Body of pancreas (tissue), 4 donors: ENCODE data around the gene ZNF655. TPM values are rescaled to one million over a fixed set of nuclear protein-coding genes. Genes with fewer than 3 reads are reported as not detected.
"Not testable (repeated sequence)": the region's sequence is repeated elsewhere in the genome, so short reads cannot be mapped to it uniquely, and the experiment has no call there.

ENCODE experiments used
- ATAC-seq: fragments of 150-250 bp; one replicate; pipeline ENCODE4 v1.9.1; 2016
- DNase-seq, 4 donors: peaks; one replicate each; pipeline ENCODE4 v3.0.0-alpha.2; 2019
- H3K27ac ChIP-seq, 4 donors: fragments of 200-600 bp; sonication (generic); 1 replicate in 3 of 4; 2 replicates in 1 of 4; pipeline versions ENCODE4 v1.5.1 to v1.6.1; 2016 to 2019; ENCODE audit warnings: mild to moderate bottlenecking in 1 of 4, mixed read lengths in 1 of 4, moderate library complexity in 1 of 4
- H3K27me3 ChIP-seq, 2 donors: fragments of 200-600 bp; sonication (generic); one replicate each; pipeline ENCODE4 v1.6.0; 2016; ENCODE audit warnings: mild to moderate bottlenecking in 1 of 2
- H3K36me3 ChIP-seq, 2 donors: fragments of 200-600 bp; sonication (generic); replicated peaks in 1 of 2; 2 replicates each; pipeline ENCODE4 v1.5.1; 2016; ENCODE audit warnings: low read depth in 2 of 2; ENCODE audit not compliant: insufficient read depth in 1 of 2
- H3K4me1 ChIP-seq: fragments of 200-600 bp; sonication (generic); one replicate; pipeline ENCODE4 v1.6.0; 2016
- H3K4me3 ChIP-seq, 2 donors: fragments of 200-600 bp; sonication (generic); 1 replicate in 1 of 2; 2 replicates in 1 of 2; pipeline ENCODE4 v1.5.1; 2016 to 2019
- H3K9me3 ChIP-seq, 3 donors: fragments of 200-600 bp; sonication (generic); 1 replicate in 2 of 3; 2 replicates in 1 of 3; pipeline ENCODE4 v1.5.1; 2016
- POLR2A ChIP-seq, 3 donors: fragments of 450-650 bp; IDR thresholded peaks; one replicate each; pipeline ENCODE4 v1.6.1; 2016; ENCODE audit warnings: antibody characterized with exemption in 3 of 3, mild to moderate bottlenecking in 2 of 3
- WGBS, 2 donors: methylation state at CpG; one replicate each; pipeline ENCODE4 v1.1.5; 2017; 5-methylcytosine and 5-hydroxymethylcytosine counted together
- intact Hi-C: fragments of 100-400 bp; cut with DNase I; formaldehyde crosslinking; loops from one replicate; pipeline ENCODE4 v1.15.1; 2023
- total RNA-seq, 2 donors: library from RNA; depleted of rRNA; stranded (reverse); fragments of >200 nt; gene quantifications; one replicate each; pipeline ENCODE4 v1.1.0, GENCODE V29; 2016
- TF ChIP-seq, protein P1 (sequence below), 7 experiments: fragments of 450-650 bp in 4 of 7; fragments of 200-600 bp in 3 of 7; sonication (generic) in 3 of 7; IDR thresholded peaks; one replicate each; pipeline ENCODE4 v1.5.1; 2016 to 2019; ENCODE audit warnings: antibody characterized with exemption in 7 of 7

The ZNF655 gene
- total RNA-seq, 2 donors from 2014 or later = 73.5 to 86.4 TPM

DNA sequence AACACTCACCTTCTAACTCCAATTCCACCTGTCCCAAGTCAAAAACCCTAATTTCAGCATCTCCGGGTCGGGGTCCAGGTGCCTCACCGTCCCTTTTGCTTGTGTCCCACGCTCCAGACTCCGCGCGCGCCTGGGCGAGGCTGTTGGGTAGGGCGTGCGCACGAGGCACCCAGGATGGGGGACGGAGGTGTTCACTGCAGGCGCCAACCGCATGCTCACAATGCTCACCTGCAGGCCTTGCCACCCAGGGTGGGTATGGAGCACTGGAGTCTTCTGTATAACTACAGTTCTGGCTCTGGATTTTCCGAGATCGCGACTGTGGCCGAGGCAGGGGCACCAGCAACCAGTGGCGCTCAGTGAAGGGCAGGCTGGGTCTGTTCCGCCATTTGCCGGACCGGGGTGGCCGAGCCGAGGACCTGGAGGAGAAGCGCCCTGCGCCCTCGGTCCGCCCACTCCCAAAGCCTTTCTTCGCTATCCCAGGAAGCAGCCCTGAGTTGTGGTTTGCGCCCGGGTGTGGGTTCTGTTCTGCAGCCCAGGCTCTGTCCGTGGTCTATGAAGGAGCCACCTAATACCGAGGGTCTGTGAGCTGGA lies 15.3 kb upstream of the ZNF655 start:
- Histone ChIP-seq H3K27ac (no peak overlapping the region), H3K4me3 (no peak overlapping the region), H3K36me3 (peaks cover 5 to 7% of the 10 kb centered on the region in 2 donors), H3K27me3 (no peaks in the 10 kb centered on the region), H3K9me3 (peaks cover 0 to 21% (median 0%) of the 10 kb centered on the region in 3 donors), H3K4me1 (no peaks in the 10 kb centered on the region)
- intact Hi-C loops = no loop called here
- 93 to 99% methylated on average over 18 to 33 of the region's 34 CpGs for WGBS, 2 donors
- TF ChIP-seq, protein P1, sequence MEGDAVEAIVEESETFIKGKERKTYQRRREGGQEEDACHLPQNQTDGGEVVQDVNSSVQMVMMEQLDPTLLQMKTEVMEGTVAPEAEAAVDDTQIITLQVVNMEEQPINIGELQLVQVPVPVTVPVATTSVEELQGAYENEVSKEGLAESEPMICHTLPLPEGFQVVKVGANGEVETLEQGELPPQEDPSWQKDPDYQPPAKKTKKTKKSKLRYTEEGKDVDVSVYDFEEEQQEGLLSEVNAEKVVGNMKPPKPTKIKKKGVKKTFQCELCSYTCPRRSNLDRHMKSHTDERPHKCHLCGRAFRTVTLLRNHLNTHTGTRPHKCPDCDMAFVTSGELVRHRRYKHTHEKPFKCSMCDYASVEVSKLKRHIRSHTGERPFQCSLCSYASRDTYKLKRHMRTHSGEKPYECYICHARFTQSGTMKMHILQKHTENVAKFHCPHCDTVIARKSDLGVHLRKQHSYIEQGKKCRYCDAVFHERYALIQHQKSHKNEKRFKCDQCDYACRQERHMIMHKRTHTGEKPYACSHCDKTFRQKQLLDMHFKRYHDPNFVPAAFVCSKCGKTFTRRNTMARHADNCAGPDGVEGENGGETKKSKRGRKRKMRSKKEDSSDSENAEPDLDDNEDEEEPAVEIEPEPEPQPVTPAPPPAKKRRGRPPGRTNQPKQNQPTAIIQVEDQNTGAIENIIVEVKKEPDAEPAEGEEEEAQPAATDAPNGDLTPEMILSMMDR (IDR thresholded peaks at IDR 0.05) = no peak
- no peak for TF ChIP-seq POLR2A (IDR thresholded peaks at IDR 0.05)
- DNase-seq (no peak), ATAC-seq (no peak)

DNA sequence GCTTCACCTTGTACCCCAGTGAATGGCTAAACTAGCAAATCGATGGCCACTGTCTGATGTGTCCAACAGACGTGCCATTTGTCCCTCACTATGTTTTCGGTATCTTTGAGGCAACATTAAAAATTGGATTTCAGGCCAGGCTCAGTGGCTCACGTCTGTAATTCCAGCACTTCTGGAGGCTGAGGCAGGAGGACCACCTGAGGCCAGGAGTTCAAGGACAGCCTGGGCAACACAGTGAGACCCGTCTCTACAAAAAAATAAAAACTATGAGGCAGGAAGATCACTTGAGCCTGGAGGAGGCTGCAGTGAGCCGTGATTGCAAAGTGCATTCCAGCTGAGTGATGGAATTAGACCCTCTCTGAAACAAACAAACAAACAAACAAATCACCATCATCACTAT lies 14.5 kb upstream of the ZNF655 start:
- H3K4me1 ChIP-seq = no peaks in the 10 kb centered on the region
- H3K27me3 ChIP-seq = no peaks in the 10 kb centered on the region
- H3K4me3 ChIP-seq = no peak overlapping the region
- peaks cover 7% of the 10 kb centered on the region in 2 donors for H3K36me3 ChIP-seq
- intact Hi-C loops = no loop called here
- H3K27ac ChIP-seq = no peak overlapping the region
- WGBS, 2 donors = 90 to 94% methylated on average over 6 of the region's 6 CpGs
- TF ChIP-seq, protein P1 (IDR thresholded peaks at IDR 0.05) = no peak
- TF ChIP-seq POLR2A (IDR thresholded peaks at IDR 0.05) = no peak
- ATAC-seq = no peak
- DNase-seq = no peak
- H3K9me3 ChIP-seq = peaks cover 0 to 21% (median 0%) of the 10 kb centered on the region in 3 donors

DNA sequence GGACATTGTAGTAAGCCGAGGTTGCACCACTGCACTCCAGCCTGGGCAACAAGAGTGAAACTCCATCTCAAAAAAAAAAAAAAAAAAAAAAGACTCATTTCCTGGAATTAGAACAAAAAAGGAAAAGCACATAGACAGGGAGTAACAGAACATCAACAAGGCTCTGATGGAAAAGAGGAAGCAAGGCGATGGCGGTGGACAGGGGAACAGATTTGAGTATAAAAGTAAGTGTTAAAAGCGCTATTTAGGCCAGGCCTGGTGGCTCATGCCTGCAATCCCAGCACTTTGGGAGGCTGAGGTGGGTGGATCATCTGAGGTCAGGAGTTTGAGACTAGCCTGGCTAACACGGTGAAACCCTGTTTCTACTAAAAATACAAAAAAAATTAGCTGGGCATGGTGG lies 13.1 kb upstream of the ZNF655 start:
- H3K27ac ChIP-seq, DNase-seq, H3K27me3 ChIP-seq, H3K36me3 ChIP-seq, H3K4me3 ChIP-seq, intact Hi-C loops, H3K4me1 ChIP-seq, ATAC-seq: not testable (repeated sequence)
- WGBS, 2 donors = 96 to 100% methylated on average over 5 of the region's 5 CpGs
- H3K9me3 ChIP-seq = peaks cover 0 to 19% (median 0%) of the 10 kb centered on the region in 3 donors

DNA sequence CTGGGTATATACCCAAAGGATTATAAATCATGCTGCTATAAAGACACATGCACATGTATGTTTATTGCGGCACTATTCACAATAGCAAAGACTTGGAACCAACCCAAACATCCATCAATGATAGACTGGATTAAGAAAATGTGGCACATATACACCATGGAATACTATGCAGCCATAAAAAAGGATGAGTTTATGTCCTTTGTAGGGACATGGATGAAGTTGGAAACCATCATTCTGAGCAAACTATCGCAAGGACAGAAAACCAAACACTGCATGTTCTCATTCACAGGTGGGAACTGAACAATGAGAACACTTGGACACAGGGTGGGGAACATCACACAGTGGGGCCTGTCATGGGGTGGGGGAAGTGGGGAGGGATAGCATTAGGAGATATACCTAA lies 8.9 kb upstream of the ZNF655 start:
- H3K27ac ChIP-seq, H3K9me3 ChIP-seq, H3K4me3 ChIP-seq, H3K27me3 ChIP-seq, H3K36me3 ChIP-seq, DNase-seq, ATAC-seq, intact Hi-C loops: not testable (repeated sequence)
- peaks cover 10% of the 10 kb centered on the region for H3K4me1 ChIP-seq
- WGBS, 2 donors = 88 to 100% methylated on average over 1 of the region's 2 CpGs

DNA sequence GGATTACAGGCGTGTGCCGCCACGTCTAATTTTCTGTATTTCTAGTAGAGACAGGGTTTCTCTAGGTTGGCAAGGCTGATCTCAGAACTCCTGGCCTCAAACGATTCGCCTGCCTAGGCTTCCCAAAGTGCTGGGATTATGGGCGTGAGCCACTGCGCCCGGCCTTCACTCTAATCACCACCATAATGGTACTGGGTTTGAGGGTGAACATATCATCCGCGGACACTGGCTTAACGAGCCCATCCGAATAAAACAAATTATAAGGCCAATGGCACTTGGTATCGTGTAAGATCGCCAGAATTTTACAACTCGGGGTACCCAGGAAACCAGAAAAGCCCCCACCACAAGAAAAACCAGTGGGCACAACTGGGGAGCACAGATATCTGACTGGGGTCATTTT lies 7.1 kb upstream of the ZNF655 start:
- H3K9me3 ChIP-seq = no peaks in the 10 kb centered on the region
- TF ChIP-seq, protein P1 (IDR thresholded peaks at IDR 0.05) = no peak
- 4 to 9% methylated on average over 12 to 15 of the region's 15 CpGs for WGBS, 2 donors
- ATAC-seq = peak; percentile 21
- peaks cover 7% of the 10 kb centered on the region in 2 donors for H3K36me3 ChIP-seq
- peaks cover 10% of the 10 kb centered on the region for H3K4me1 ChIP-seq
- peak overlapping the region; percentile 51 to 88 (median 78) for H3K27ac ChIP-seq
- no peaks in the 10 kb centered on the region for H3K27me3 ChIP-seq
- intact Hi-C loops = no loop called here
- H3K4me3 ChIP-seq = peak overlapping the region; percentile 76 to 89
- DNase-seq = no peak
